ENCODE data around the gene FN3K. TPM values are rescaled to one million over a fixed set of nuclear protein-coding genes. Genes with fewer than 3 reads are reported as not detected.
"Not testable (repeated sequence)": the region's sequence is repeated elsewhere in the genome, so short reads cannot be mapped to it uniquely, and the experiment has no call there.

The FN3K gene
- total RNA-seq, 2 experiments from 2014 or later = 5.2 TPM

GRCh38 chr17:82780971-82781893 is 45.8 kb downstream of the FN3K start:
- Mint-ChIP-seq H3K27ac (peak overlapping the region; percentile 42), H3K4me3 (no peak overlapping the region), H3K27me3 (no peaks in the 10 kb centered on the region), H3K9me3 (no peaks in the 10 kb centered on the region), H3K36me3 (peaks cover 12% of the 10 kb centered on the region), H3K4me1 (peaks cover 20% of the 10 kb centered on the region)
- ATAC-seq (ENCODE audit: low read depth) (no peak), DNase-seq (no peak)
- POLR2A ChIA-PET = interaction anchor here (1.0 kb wide), 3 partner anchors 83 to 303 kb away, joined by 3 read pairs; no protein-coding TSS in a partner anchor

- H3K27me3 Mint-ChIP-seq = no peaks in the 10 kb centered on the region
- H3K27ac Mint-ChIP-seq = peak overlapping the region; percentile 79
- DNase-seq (peak; percentile 92), ATAC-seq (ENCODE audit: low read depth) (peak; percentile 100)
- no peak overlapping the region for H3K4me3 Mint-ChIP-seq
- H3K9me3 Mint-ChIP-seq = no peaks in the 10 kb centered on the region
- peaks cover 16% of the 10 kb centered on the region for H3K4me1 Mint-ChIP-seq
- POLR2A ChIA-PET = interaction anchor here (0.7 to 1.0 kb wide), 4 partner anchors 82 to 418 kb away, joined by 3 read pairs; no protein-coding TSS in a partner anchor
- peaks cover 11% of the 10 kb centered on the region for H3K36me3 Mint-ChIP-seq
Measured at GRCh38 chr17:82781894-82782274, 46.5 kb downstream of the FN3K start.

DNA sequence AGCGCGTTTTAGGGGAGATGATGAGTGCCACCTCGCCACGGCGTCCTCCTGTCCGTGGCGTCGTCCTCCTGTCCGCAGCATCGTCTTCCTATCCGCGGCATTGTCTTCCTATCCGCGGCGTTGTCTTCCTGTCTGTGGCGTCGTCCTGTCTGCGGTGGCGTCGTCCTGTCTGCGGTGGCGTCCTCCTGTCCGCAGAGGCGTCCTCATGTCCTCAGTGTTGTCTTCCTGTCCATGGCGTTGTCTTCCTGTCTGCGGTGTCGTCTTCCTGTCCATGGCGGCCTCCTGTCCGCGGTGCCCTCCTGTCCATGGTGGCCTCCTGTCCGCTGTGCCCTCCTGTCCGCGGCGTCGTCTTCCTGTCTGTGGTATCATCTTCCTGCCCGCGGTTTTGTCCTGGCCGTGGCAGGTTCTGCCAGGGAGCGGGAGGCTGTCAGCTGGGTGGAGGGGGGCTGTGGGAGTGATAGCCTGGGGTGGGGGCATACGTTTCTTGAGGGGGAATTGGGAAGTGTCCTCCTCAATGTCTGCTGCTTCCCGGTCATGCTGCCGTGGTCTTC is 47.3 kb downstream of the FN3K start:
- Mint-ChIP-seq H3K4me3 (peak overlapping the region; percentile 13), H3K4me1 (peaks cover 12% of the 10 kb centered on the region), H3K36me3 (peaks cover 5% of the 10 kb centered on the region), H3K9me3 (no peaks in the 10 kb centered on the region), H3K27ac (no peak overlapping the region), H3K27me3 (no peaks in the 10 kb centered on the region)
- ATAC-seq (ENCODE audit: low read depth) (no peak), DNase-seq (no peak)
- POLR2A ChIA-PET = no interaction called here

GRCh38 chr17:82783498-82783897 is 48.1 kb downstream of the FN3K start:
- Mint-ChIP-seq H3K9me3 (no peaks in the 10 kb centered on the region), H3K27ac (no peak overlapping the region), H3K27me3 (no peaks in the 10 kb centered on the region), H3K4me1 (peaks cover 12% of the 10 kb centered on the region), H3K36me3 (peaks cover 6% of the 10 kb centered on the region), H3K4me3 (no peak overlapping the region)
- no peak for DNase-seq
- POLR2A ChIA-PET = interaction anchor here (0.6 kb wide), 1 partner anchor 134 kb away, joined by 3 read pairs; no protein-coding TSS in a partner anchor
- no peak for ATAC-seq (ENCODE audit: low read depth)

GRCh38 chr17:82785581-82785980 is 50.2 kb downstream of the FN3K start:
- ATAC-seq (ENCODE audit: low read depth); H3K4me3 Mint-ChIP-seq; H3K27me3 Mint-ChIP-seq; DNase-seq; H3K36me3 Mint-ChIP-seq; H3K27ac Mint-ChIP-seq; POLR2A ChIA-PET; H3K9me3 Mint-ChIP-seq: not testable (repeated sequence)
- H3K4me1 Mint-ChIP-seq = peaks cover 10% of the 10 kb centered on the region

DNA sequence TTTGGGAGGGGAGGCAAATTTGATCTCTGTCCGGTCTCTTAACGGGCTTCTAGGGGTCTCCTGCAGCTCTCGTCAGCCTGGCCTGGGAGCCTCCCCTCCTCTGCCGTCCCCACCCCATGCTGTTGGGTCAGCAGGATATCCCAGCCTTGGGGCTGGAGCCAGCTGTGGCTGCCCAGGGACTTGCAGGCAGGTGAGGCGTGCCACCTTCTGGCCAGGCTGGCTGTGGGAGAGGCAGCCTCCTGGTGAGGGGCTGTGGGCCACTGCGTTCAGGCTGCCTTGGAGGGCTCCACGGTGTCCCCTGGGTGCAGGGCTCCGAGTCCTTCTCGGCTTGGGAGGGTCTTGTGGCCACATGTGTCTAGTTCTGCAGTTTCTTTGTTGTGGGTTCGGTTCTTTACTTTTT is 51.0 kb downstream of the FN3K start:
- H3K9me3 Mint-ChIP-seq = no peaks in the 10 kb centered on the region
- H3K27ac Mint-ChIP-seq = no peak overlapping the region
- POLR2A ChIA-PET = no interaction called here
- peaks cover 9% of the 10 kb centered on the region for H3K4me1 Mint-ChIP-seq
- no peak overlapping the region for H3K4me3 Mint-ChIP-seq
- no peaks in the 10 kb centered on the region for H3K27me3 Mint-ChIP-seq
- no peak for ATAC-seq (ENCODE audit: low read depth)
- no peak for DNase-seq
- H3K36me3 Mint-ChIP-seq = peaks cover 6% of the 10 kb centered on the region

DNA sequence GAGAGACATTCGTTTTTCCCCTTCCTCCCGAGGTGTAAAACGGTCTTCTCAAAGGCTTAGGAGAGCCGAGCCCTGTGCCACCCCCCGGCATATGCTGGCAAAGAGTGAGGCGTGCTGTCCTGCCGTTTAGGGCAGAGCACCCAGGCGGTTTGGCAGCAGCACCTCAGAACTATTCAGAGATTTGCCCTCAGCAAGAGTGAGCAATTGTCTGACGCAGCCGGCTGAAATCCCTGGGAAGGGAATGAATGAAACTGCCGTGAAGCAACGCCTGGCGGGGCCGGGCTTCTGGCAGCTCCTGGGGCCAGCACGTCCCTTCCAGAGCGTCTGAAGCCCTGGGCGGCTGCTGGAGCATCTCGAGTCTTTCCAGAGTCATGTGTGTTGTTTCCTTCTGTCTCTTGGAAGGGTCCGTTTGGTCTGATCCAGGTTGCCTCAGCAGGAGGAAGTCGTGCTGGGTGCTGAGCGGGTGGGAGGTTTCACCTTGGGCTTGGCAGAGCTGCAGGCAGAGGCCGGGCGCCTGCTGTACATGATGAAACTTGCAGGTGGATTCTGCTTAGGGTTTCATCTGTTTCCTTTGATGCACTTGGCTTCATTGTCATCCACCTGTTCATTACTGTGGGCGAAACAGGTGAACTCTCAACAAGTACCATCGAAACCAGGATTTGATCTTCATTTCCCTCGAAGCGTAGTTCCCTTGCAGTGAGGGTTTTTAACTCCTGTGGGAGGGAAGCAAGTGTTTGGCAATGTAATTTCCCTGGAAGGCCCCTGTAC is 51.9 kb downstream of the FN3K start:
- peaks cover 6% of the 10 kb centered on the region for H3K36me3 Mint-ChIP-seq
- no peak for DNase-seq
- no peak overlapping the region for H3K4me3 Mint-ChIP-seq
- no peaks in the 10 kb centered on the region for H3K27me3 Mint-ChIP-seq
- ATAC-seq (ENCODE audit: low read depth) = no peak
- no peak overlapping the region for H3K27ac Mint-ChIP-seq
- peaks cover 4% of the 10 kb centered on the region for H3K4me1 Mint-ChIP-seq
- POLR2A ChIA-PET = no interaction called here
- no peaks in the 10 kb centered on the region for H3K9me3 Mint-ChIP-seq

GRCh38 chr17:82788206-82789001 is 53.0 kb downstream of the FN3K start:
- Mint-ChIP-seq H3K4me3 (no peak overlapping the region), H3K27ac (peak overlapping the region; percentile 30), H3K4me1 (no peaks in the 10 kb centered on the region), H3K27me3 (no peaks in the 10 kb centered on the region), H3K9me3 (no peaks in the 10 kb centered on the region), H3K36me3 (peaks cover 2% of the 10 kb centered on the region)
- DNase-seq (no peak), ATAC-seq (ENCODE audit: low read depth) (no peak)
- POLR2A ChIA-PET = no interaction called here

DNA sequence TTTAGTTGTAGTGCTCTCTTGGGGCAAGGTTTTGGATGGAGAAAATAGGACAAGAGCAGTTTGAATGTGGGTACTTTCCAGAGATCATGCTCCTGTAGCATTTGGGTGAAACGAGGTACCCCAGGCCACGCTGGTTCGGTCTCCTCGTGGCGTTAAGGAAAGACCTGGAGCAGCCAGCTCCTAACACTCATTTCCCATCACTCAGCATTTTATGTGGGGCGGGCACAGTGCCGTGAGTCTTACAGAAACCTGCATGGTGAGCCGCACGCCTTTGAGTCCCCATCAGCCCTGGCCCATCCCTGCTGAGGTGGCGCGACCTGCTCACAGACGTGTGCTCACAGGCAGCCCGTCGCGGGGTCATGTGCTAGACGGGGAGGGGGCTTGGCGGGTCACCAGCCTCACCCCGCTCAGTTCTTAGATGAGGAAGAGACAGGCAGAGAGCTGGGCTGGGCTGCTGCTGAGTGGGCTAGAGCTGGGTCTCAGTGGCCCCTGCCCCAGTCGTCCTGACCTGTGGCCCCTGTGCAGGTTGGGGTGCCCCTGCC is 53.7 kb downstream of the FN3K start:
- POLR2A ChIA-PET = no interaction called here
- DNase-seq (no peak), ATAC-seq (ENCODE audit: low read depth) (no peak)
- no peaks in the 10 kb centered on the region for H3K27me3 Mint-ChIP-seq
- H3K9me3 Mint-ChIP-seq = no peaks in the 10 kb centered on the region
- H3K36me3 Mint-ChIP-seq = peaks cover 2% of the 10 kb centered on the region
- no peaks in the 10 kb centered on the region for H3K4me1 Mint-ChIP-seq
- H3K4me3 Mint-ChIP-seq = no peak overlapping the region
- H3K27ac Mint-ChIP-seq = peak overlapping the region; percentile 30

DNA sequence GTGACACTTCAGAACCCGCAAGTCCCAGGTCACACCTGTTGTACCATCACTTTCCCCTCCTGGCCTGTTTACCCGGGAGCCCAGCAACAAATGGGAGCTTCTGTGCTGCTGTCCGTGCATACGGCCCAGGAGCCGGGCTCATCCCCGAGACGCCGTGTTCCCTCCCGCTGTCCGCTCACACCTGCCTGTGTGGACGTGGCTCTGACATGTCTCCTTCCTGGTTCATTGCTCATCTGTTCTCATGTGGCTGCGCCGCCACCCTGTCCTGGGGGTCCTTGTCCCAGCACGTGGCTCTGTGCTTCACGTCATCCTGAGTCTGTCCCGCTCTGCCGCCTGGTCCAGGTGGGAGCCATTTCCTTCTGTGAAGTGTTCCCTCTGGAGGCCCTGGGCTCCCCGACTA is 54.4 kb downstream of the FN3K start:
- peak overlapping the region; percentile 56 for H3K27ac Mint-ChIP-seq

DNA sequence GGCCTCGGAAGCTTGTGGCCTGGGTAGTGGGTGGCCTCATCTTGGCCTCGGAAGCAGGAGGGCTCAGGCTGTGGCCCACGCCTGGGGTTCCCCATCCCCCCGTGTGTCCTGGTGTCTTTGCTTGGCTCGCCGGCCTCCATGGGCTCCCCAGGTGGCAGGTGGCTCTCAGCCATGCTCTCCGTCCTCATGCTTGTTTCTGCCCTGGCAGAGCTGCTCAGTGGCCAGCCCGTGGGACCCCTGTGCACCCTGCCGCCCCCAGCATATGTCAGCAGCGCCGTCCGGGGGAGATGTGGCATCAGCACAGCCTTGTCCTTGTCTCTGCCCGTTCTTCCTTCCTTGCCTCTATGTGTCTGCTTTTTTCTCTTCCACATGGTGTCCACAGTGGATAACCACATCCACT is 55.0 kb downstream of the FN3K start:
- ATAC-seq (ENCODE audit: low read depth) (no peak), DNase-seq (no peak)
- H3K27ac Mint-ChIP-seq = no peak overlapping the region
- H3K4me1 Mint-ChIP-seq = peaks cover 3% of the 10 kb centered on the region
- POLR2A ChIA-PET = no interaction called here
- H3K9me3 Mint-ChIP-seq = no peaks in the 10 kb centered on the region
- H3K27me3 Mint-ChIP-seq = no peaks in the 10 kb centered on the region
- peaks cover 2% of the 10 kb centered on the region for H3K36me3 Mint-ChIP-seq
- H3K4me3 Mint-ChIP-seq = no peak overlapping the region

More for the DNA sequence above, 54.4 kb downstream of the FN3K start:
- H3K4me1 Mint-ChIP-seq = no peaks in the 10 kb centered on the region
- H3K4me3 Mint-ChIP-seq = no peak overlapping the region
- no peak for ATAC-seq (ENCODE audit: low read depth)
- H3K36me3 Mint-ChIP-seq = peaks cover 2% of the 10 kb centered on the region
- no peaks in the 10 kb centered on the region for H3K9me3 Mint-ChIP-seq
- DNase-seq = no peak
- H3K27me3 Mint-ChIP-seq = no peaks in the 10 kb centered on the region
- POLR2A ChIA-PET = no interaction called here

GRCh38 chr17:82791532-82791931 is 56.1 kb downstream of the FN3K start:
- no peak overlapping the region for H3K27ac Mint-ChIP-seq
- no peaks in the 10 kb centered on the region for H3K27me3 Mint-ChIP-seq
- H3K9me3 Mint-ChIP-seq = no peaks in the 10 kb centered on the region
- H3K4me3 Mint-ChIP-seq = no peak overlapping the region
- ATAC-seq (ENCODE audit: low read depth) (no peak), DNase-seq (no peak)
- H3K36me3 Mint-ChIP-seq = peaks cover 2% of the 10 kb centered on the region
- H3K4me1 Mint-ChIP-seq = peaks cover 3% of the 10 kb centered on the region
- POLR2A ChIA-PET = no interaction called here
